Mesendoderm (in vitro differentiated cells): Measurements from ENCODE around the gene HSPA13. TPM values are rescaled to one million over a fixed set of nuclear protein-coding genes. Genes with fewer than 3 reads are reported as not detected.

Experiments used
- DNase-seq: peaks from one replicate; pipeline ENCODE4 v3.0.0; 2013
- H2AK5ac ChIP-seq: 2 replicates; pipeline ENCODE4 v1.6.1; 2013; ENCODE audit warnings: low read length, inconsistent platforms
- H2BK120ac ChIP-seq: 2 replicates; pipeline ENCODE4 v1.6.1; 2013; ENCODE audit warnings: low read depth, mild to moderate bottlenecking, low read length, moderate library complexity, mixed read lengths
- H2BK15ac ChIP-seq: replicated peaks from 2 replicates; pipeline ENCODE4 v1.6.1; 2013; ENCODE audit warnings: low read depth, mild to moderate bottlenecking, moderate library complexity
- H2BK5ac ChIP-seq: 2 replicates; pipeline ENCODE4 v1.6.1; 2013; ENCODE audit warnings: low read length, inconsistent platforms
- H3K18ac ChIP-seq: 2 replicates; pipeline ENCODE4 v1.6.1; 2013; ENCODE audit warnings: mild to moderate bottlenecking, low read length, mixed read lengths
- H3K23ac ChIP-seq: one replicate; pipeline ENCODE4 v1.6.1; 2013; ENCODE audit warnings: low read length
- H3K27ac ChIP-seq: 2 replicates; pipeline ENCODE4 v1.5.1; 2013; ENCODE audit warnings: low read depth, mild to moderate bottlenecking, inconsistent platforms, low read length, moderate library complexity
- H3K27me3 ChIP-seq: 2 replicates; pipeline ENCODE4 v1.6.1; 2013; ENCODE audit warnings: low read length, control low read depth, mild to moderate bottlenecking, inconsistent platforms; ENCODE audit not compliant: insufficient read depth, poor library complexity
- H3K36me3 ChIP-seq: 2 replicates; pipeline ENCODE4 v1.6.1; 2013; ENCODE audit warnings: low read length, inconsistent platforms; ENCODE audit not compliant: control insufficient read depth, insufficient read depth
- H3K4ac ChIP-seq: one replicate; pipeline ENCODE4 v1.6.1; 2013; ENCODE audit warnings: low read depth, mild to moderate bottlenecking, low read length, moderate library complexity
- H3K4me1 ChIP-seq: 2 replicates; pipeline ENCODE4 v1.6.1; 2013; ENCODE audit warnings: low read depth, low read length, inconsistent platforms; ENCODE audit not compliant: control insufficient read depth
- H3K4me2 ChIP-seq: 2 replicates; pipeline ENCODE4 v1.6.1; 2013; ENCODE audit warnings: low read length
- H3K4me3 ChIP-seq: 2 replicates; pipeline ENCODE4 v1.5.1; 2013; ENCODE audit warnings: mild to moderate bottlenecking, low read length
- H3K56ac ChIP-seq: one replicate; pipeline ENCODE4 v1.6.1; 2013; ENCODE audit warnings: low read length
- H3K79me1 ChIP-seq: 2 replicates; pipeline ENCODE4 v1.6.1; 2013; ENCODE audit warnings: low read length, inconsistent platforms
- H3K79me2 ChIP-seq: 2 replicates; pipeline ENCODE4 v1.6.1; 2013; ENCODE audit warnings: mild to moderate bottlenecking, low read length; ENCODE audit not compliant: control insufficient read depth, insufficient read depth
- H3K9ac ChIP-seq: 2 replicates; pipeline ENCODE4 v1.6.1; 2013; ENCODE audit warnings: low read length, inconsistent platforms
- H4K5ac ChIP-seq: one replicate; pipeline ENCODE4 v1.6.1; 2013; ENCODE audit warnings: low read length
- H4K8ac ChIP-seq: one replicate; pipeline ENCODE4 v1.6.1; 2013; ENCODE audit warnings: low read depth, mild to moderate bottlenecking, control low read depth, low read length, moderate library complexity
- WGBS: extraction: QIAGEN DNeasy Blood & Tissue Kit; methylation state at CpG from one replicate; pipeline ENCODE4 v1.1.7; 2013; ENCODE audit warnings: low lambda C conversion rate, missing lambda C conversion rate; ENCODE audit not compliant: insufficient coverage; ENCODE audit errors: extremely low coverage; 5-methylcytosine and 5-hydroxymethylcytosine counted together
- polyA plus RNA-seq, 2 experiments: library from polyadenylated mRNA; stranded (reverse); fragments of 200-250 nt; gene quantifications; one replicate each; pipeline ENCODE4 v1.2.3, GENCODE V29; 2013

HSPA13 gene
- polyA plus RNA-seq (2013, experiment 1 of 2): 22.8 TPM
- polyA plus RNA-seq (2013, experiment 2 of 2): 22.7 TPM

GRCh38 chr21:14382835-14383595 lies at the start of gene HSPA13:
Gene HSPA13 (minus strand): TSS chr21:14383146. CDS start chr21:14383119, 27 bp downstream.
- H3K4me1 ChIP-seq: no peaks in the 10 kb centered on the region
- H3K27ac ChIP-seq: peak within 1 kb of the TSS; percentile 45
- no peak within 1 kb of the TSS for H4K8ac ChIP-seq
- H3K56ac ChIP-seq: peak within 1 kb of the TSS; percentile 99
- H2AK5ac ChIP-seq: no peak within 1 kb of the TSS
- no peak within 1 kb of the TSS for H2BK120ac ChIP-seq
- H3K4ac ChIP-seq: peak within 1 kb of the TSS; percentile 59
- H3K4me2 ChIP-seq: peak within 1 kb of the TSS; percentile 55
- H3K4me3 ChIP-seq: peak within 1 kb of the TSS; percentile 98
- H2BK5ac ChIP-seq: peak within 1 kb of the TSS; percentile 65
- peak; percentile 100 for DNase-seq
- peak within 1 kb of the TSS; percentile 93 for H3K9ac ChIP-seq
- H3K23ac ChIP-seq: peak within 1 kb of the TSS; percentile 15
- no CpG with 5 or more reads among the region's 46 CpGs for WGBS
- peaks cover 11% of the 10 kb centered on the region for H3K79me2 ChIP-seq
- H3K36me3 ChIP-seq: peaks cover under 1% of the 10 kb centered on the region
- H2BK15ac ChIP-seq: no peak within 1 kb of the TSS
- H3K79me1 ChIP-seq: peaks cover 4% of the 10 kb centered on the region
- no peak within 1 kb of the TSS for H3K18ac ChIP-seq
- H4K5ac ChIP-seq: peak within 1 kb of the TSS; percentile 1
- H3K27me3 ChIP-seq: no peaks in the 10 kb centered on the region

DNA sequence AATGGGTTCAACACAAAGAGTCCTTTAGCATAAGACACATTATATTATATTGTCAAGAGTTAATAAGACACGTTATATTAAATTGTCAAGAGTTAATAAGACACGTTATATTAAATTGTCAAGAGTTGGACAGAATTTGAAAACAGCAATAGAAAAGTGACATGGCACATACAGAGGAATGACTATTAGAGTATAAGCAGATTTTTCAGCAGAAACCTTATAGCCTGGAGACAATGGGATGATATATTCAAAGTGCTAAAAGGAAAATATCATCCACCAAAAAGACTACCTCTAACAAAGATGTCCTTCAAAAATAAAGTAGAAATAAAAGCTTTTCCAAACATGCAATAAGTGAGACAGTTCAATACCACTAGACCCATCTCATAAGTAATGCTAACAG lies 36.0 kb upstream of the HSPA13 start:
- Histone ChIP-seq H4K8ac (no peak overlapping the region), H3K4me2 (no peak overlapping the region), H3K56ac (no peak overlapping the region)

DNA sequence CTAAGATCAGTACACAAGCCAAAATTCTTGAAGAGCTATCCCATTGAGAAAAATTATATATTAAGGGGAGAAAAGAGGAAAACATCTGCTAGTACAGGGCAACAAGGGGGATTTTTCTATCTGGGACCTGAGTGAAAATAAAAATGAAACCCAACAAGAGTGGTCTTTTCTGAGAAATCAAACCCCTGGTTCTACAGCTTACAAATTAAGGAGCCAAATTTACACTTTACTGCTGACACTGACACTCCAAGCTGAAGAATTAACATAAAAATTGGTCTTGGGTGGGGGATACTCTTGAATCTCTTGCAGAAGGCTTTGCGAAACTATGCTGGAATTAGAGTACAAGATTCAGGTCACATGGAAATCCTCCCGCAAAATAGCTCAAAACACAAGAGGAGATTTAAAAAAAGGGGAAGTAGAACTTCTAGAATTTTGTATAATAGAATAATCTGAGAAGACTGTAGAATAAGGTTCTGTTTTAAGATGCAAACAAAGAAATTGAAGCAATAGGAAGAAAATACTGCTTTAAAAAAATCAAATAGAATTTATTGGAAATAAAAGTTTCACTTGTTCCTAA lies 32.1 kb upstream of the HSPA13 start:
- Histone ChIP-seq H2BK15ac (no peak overlapping the region), H3K4me3 (no peak overlapping the region), H3K36me3 (no peaks in the 10 kb centered on the region), H3K4me2 (no peak overlapping the region), H3K79me1 (no peaks in the 10 kb centered on the region), H3K27ac (no peak overlapping the region), H3K4ac (no peak overlapping the region), H2BK5ac (no peak overlapping the region), H2BK120ac (no peak overlapping the region), H3K27me3 (no peaks in the 10 kb centered on the region), H2AK5ac (no peak overlapping the region), H3K4me1 (no peaks in the 10 kb centered on the region), H3K79me2 (no peaks in the 10 kb centered on the region), H3K56ac (no peak overlapping the region), H4K8ac (no peak overlapping the region), H3K18ac (no peak overlapping the region), H3K23ac (no peak overlapping the region), H4K5ac (no peak overlapping the region), H3K9ac (no peak overlapping the region)
- no CpG with 5 or more reads among the region's 2 CpGs for WGBS
- DNase-seq: no peak

More for the DNA sequence above, 36.0 kb upstream of the HSPA13 start:
- Histone ChIP-seq H2AK5ac (no peak overlapping the region), H2BK120ac (no peak overlapping the region), H3K27ac (no peak overlapping the region), H3K4ac (no peak overlapping the region), H3K18ac (no peak overlapping the region), H3K23ac (no peak overlapping the region), H3K36me3 (no peaks in the 10 kb centered on the region), H3K4me1 (no peaks in the 10 kb centered on the region), H2BK5ac (no peak overlapping the region), H4K5ac (no peak overlapping the region), H3K27me3 (no peaks in the 10 kb centered on the region), H2BK15ac (no peak overlapping the region), H3K4me3 (no peak overlapping the region), H3K79me2 (no peaks in the 10 kb centered on the region), H3K79me1 (no peaks in the 10 kb centered on the region), H3K9ac (no peak overlapping the region)
- no CpG with 5 or more reads among the region's 2 CpGs for WGBS
- no peak for DNase-seq

DNA sequence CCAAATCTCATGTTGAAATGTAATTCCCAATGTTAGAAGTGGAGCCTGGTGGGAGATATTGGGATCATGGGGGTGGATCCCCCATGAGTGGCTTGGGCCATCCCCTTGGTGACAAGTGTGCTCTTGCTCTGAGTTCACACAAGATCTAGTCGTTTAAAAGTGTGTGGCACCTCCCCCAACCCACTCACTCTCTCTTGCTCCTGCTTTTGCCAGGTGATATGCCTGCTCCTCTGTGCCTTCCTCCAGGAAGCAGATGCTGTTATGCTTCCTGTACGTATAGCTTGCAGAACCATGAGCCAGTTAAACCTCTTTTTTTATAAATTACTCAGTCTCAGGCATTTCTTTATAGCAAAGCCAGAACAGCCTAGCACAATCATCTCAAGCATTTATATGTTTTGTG lies 23.0 kb upstream of the HSPA13 start:
- H3K4me2 ChIP-seq: no peak overlapping the region
- no peak overlapping the region for H2BK5ac ChIP-seq
- H3K9ac ChIP-seq: no peak overlapping the region
- H4K8ac ChIP-seq: no peak overlapping the region
- no peak overlapping the region for H2BK120ac ChIP-seq
- H3K79me2 ChIP-seq: no peaks in the 10 kb centered on the region
- H3K27me3 ChIP-seq: no peaks in the 10 kb centered on the region
- no peaks in the 10 kb centered on the region for H3K4me1 ChIP-seq
- DNase-seq: no peak
- H3K56ac ChIP-seq: no peak overlapping the region
- no peak overlapping the region for H3K27ac ChIP-seq
- H2BK15ac ChIP-seq: no peak overlapping the region
- no peak overlapping the region for H4K5ac ChIP-seq
- H3K18ac ChIP-seq: no peak overlapping the region
- H3K4ac ChIP-seq: no peak overlapping the region
- no peak overlapping the region for H3K4me3 ChIP-seq
- no peaks in the 10 kb centered on the region for H3K79me1 ChIP-seq
- no peak overlapping the region for H2AK5ac ChIP-seq
- H3K36me3 ChIP-seq: no peaks in the 10 kb centered on the region
- no peak overlapping the region for H3K23ac ChIP-seq
- WGBS: no CpG with 5 or more reads among the region's 2 CpGs

DNA sequence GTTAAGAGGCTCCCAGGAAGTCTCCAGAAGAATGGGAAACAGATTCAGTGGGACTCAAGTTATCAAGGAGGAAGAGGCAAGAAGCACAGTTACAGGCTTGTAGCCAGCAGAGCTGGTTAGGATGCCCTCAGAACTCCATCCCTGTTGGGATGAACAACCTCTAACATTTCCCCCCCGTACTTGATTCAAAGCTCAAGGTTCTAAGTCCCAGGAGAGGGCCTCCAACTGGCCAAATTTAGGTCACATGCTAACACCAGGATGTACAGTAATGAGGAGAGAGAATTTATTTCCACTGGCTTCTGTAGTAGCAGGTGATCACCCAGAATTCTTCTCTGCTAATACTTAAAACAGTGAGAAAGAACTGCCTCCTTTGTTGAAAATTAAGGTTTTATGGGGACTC lies 22.3 kb upstream of the HSPA13 start:
- Histone ChIP-seq H3K4me1 (no peaks in the 10 kb centered on the region), H3K79me1 (no peaks in the 10 kb centered on the region), H3K4ac (no peak overlapping the region), H3K27ac (no peak overlapping the region), H3K79me2 (no peaks in the 10 kb centered on the region), H2BK15ac (no peak overlapping the region), H2AK5ac (no peak overlapping the region), H2BK5ac (no peak overlapping the region), H3K36me3 (no peaks in the 10 kb centered on the region), H3K18ac (no peak overlapping the region), H3K9ac (no peak overlapping the region), H4K8ac (no peak overlapping the region), H3K4me2 (no peak overlapping the region), H3K23ac (no peak overlapping the region), H3K56ac (no peak overlapping the region), H4K5ac (no peak overlapping the region), H3K4me3 (no peak overlapping the region), H2BK120ac (no peak overlapping the region), H3K27me3 (no peaks in the 10 kb centered on the region)
- no peak for DNase-seq
- no CpG with 5 or more reads among the region's 1 CpG for WGBS
